Stimulated activated CD4-positive, alpha-beta T cell treated with anti-CD3 and anti-CD28 coated beads, Interleukin-1b, Interleukin-23, amount 100 ng/mL, for 24 hours (primary cell): Measurements from ENCODE around the gene KIRREL1.

Experiments
- DNase-seq, 4 experiments: peaks; one replicate each; pipeline ENCODE4 v3.0.0-alpha.2; 2020; ENCODE audit warnings: low read depth in 4 of 4, low spot score in 1 of 4

The KIRREL1 gene

GRCh38 chr1:158140764-158141192 lies 147.3 kb downstream of the KIRREL1 start:
- DNase-seq, result no peak

GRCh38 chr1:158145173-158145719 lies 151.8 kb downstream of the KIRREL1 start:
- DNase-seq, result no peak

- DNase-seq, result no peak
These were observed 152.7 kb downstream of the KIRREL1 start for GRCh38 chr1:158146165-158146564.

GRCh38 chr1:158146739-158147138 lies 153.3 kb downstream of the KIRREL1 start:
- DNase-seq, result no peak

GRCh38 chr1:158147401-158147800 lies 154.0 kb downstream of the KIRREL1 start:
- DNase-seq, result no peak

- no peak for DNase-seq
These were observed 154.4 kb downstream of the KIRREL1 start for GRCh38 chr1:158147869-158148268.

- DNase-seq, result no peak
These were observed 155.0 kb downstream of the KIRREL1 start for GRCh38 chr1:158148468-158148867.

GRCh38 chr1:158149175-158149574 lies 155.7 kb downstream of the KIRREL1 start:
- DNase-seq, result no peak
